Gastrocnemius medialis (tissue), 4 donors: ENCODE measurements around the gene KRT4. TPM values are rescaled to one million over a fixed set of nuclear protein-coding genes. Genes with fewer than 3 reads are reported as not detected.

Experiments
- ATAC-seq, 2 donors: fragments of 150-250 bp; one replicate each; pipeline ENCODE4 v1.9.1; 2016
- DNase-seq, 2 donors: peaks; one replicate each; pipeline ENCODE4 v3.0.0-alpha.2; 2019
- H3K27ac ChIP-seq, 4 donors: fragments of 200-600 bp; sonication (generic); 1 replicate in 1 of 4; 2 replicates in 3 of 4; pipeline ENCODE4 v1.5.1; 2016 to 2018; ENCODE audit warnings: mild to moderate bottlenecking in 2 of 4, moderate library complexity in 1 of 4
- H3K27me3 ChIP-seq, 3 donors: fragments of 200-600 bp; sonication (generic) in 2 of 3; 1 replicate in 1 of 3; 2 replicates in 2 of 3; pipeline versions ENCODE4 v1.5.1 to v1.6.0; 2016 to 2019; ENCODE audit warnings: mild to moderate bottlenecking in 1 of 3, moderate library complexity in 1 of 3
- H3K36me3 ChIP-seq, 2 donors: fragments of 200-600 bp; sonication (generic) in 1 of 2; one replicate each; pipeline ENCODE4 v1.5.1; 2017 to 2018
- H3K4me1 ChIP-seq, 2 donors: fragments of 200-600 bp; sonication (generic) in 1 of 2; one replicate each; pipeline ENCODE4 v1.5.1; 2016 to 2017; ENCODE audit warnings: mild to moderate bottlenecking in 2 of 2
- H3K4me3 ChIP-seq, 4 donors: fragments of 200-600 bp; sonication (generic) in 3 of 4; 1 replicate in 1 of 4; 2 replicates in 3 of 4; pipeline ENCODE4 v1.5.1; 2016 to 2019; ENCODE audit warnings: mild to moderate bottlenecking in 2 of 4
- H3K9me3 ChIP-seq, 3 donors: fragments of 200-600 bp; sonication (generic) in 2 of 3; 1 replicate in 1 of 3; 2 replicates in 2 of 3; pipeline ENCODE4 v1.5.1; 2016 to 2019
- CTCF ChIP-seq, 5 experiments: fragments of 450-650 bp in 3 of 5; fragments of 200-600 bp in 2 of 5; sonication (generic) in 2 of 5; IDR thresholded peaks in 4 of 5; conservative IDR thresholded peaks in 1 of 5; 1 replicate in 4 of 5; 2 replicates in 1 of 5; pipeline ENCODE4 v1.5.1; 2016 to 2019; ENCODE audit warnings: antibody characterized with exemption in 5 of 5, mild to moderate bottlenecking in 3 of 5, moderate library complexity in 3 of 5
- POLR2A ChIP-seq, 2 donors: fragments of 450-650 bp; IDR thresholded peaks; one replicate each; pipeline ENCODE4 v1.6.1; 2017; ENCODE audit warnings: antibody characterized with exemption in 2 of 2, mild to moderate bottlenecking in 2 of 2, moderate library complexity in 2 of 2
- in situ Hi-C, 4 donors: fragments of 200-750 bp; cut with MboI; loops; one replicate each; pipeline versions ENCODE4 v1.15.0 to v1.8.0; 2017; ENCODE audit warnings: low sequenced_read_pairs in 4 of 4
- intact Hi-C: fragments of 100-400 bp; cut with DNase I; formaldehyde crosslinking; loops from one replicate; pipeline ENCODE4 v1.15.1; 2023; ENCODE audit warnings: low total_unique reads
- total RNA-seq, 4 donors: library from RNA; depleted of rRNA; stranded (reverse); fragments of >200 nt; gene quantifications; one replicate each; pipeline versions ENCODE4 v1.1.0 to v1.2.3, GENCODE V29; 2016

Gene KRT4
- total RNA-seq, 4 donors from 2014 or later = not detected

- in situ Hi-C loops = no loop called here
- no peaks in the 10 kb centered on the region for H3K4me1 ChIP-seq
- no peak overlapping the region for H3K27ac ChIP-seq
- no peak overlapping the region for H3K4me3 ChIP-seq
- H3K36me3 ChIP-seq = no peaks in the 10 kb centered on the region
- no peaks in the 10 kb centered on the region for H3K9me3 ChIP-seq
- ATAC-seq (no peak), DNase-seq (no peak)
- no peak for TF ChIP-seq CTCF (IDR thresholded peaks at IDR 0.05 in 4 of 5, conservative IDR thresholded peaks at IDR 0.05 in 1 of 5)
- TF ChIP-seq POLR2A (IDR thresholded peaks at IDR 0.05) = no peak
- no peaks in the 10 kb centered on the region for H3K27me3 ChIP-seq
- intact Hi-C loops = no loop called here
Observed at GRCh38 chr12:52805000-52805399, 8.9 kb downstream of the KRT4 start.

GRCh38 chr12:52802442-52802841 lies 11.5 kb downstream of the KRT4 start:
- Histone ChIP-seq H3K27ac (no peak overlapping the region), H3K27me3 (no peaks in the 10 kb centered on the region), H3K4me1 (no peaks in the 10 kb centered on the region), H3K9me3 (no peaks in the 10 kb centered on the region), H3K36me3 (no peaks in the 10 kb centered on the region), H3K4me3 (no peak overlapping the region)
- TF ChIP-seq CTCF (IDR thresholded peaks at IDR 0.05 in 4 of 5, conservative IDR thresholded peaks at IDR 0.05 in 1 of 5) (no peak), POLR2A (IDR thresholded peaks at IDR 0.05) (no peak)
- intact Hi-C loops = no loop called here
- no peak for DNase-seq
- ATAC-seq = no peak
- in situ Hi-C loops = no loop called here

- Histone ChIP-seq H3K27me3 (no peaks in the 10 kb centered on the region), H3K36me3 (no peaks in the 10 kb centered on the region), H3K9me3 (no peaks in the 10 kb centered on the region), H3K4me3 (no peak overlapping the region), H3K4me1 (no peaks in the 10 kb centered on the region), H3K27ac (no peak overlapping the region)
- ATAC-seq = no peak
- no peak for DNase-seq
- TF ChIP-seq CTCF (IDR thresholded peaks at IDR 0.05 in 4 of 5, conservative IDR thresholded peaks at IDR 0.05 in 1 of 5) (no peak), POLR2A (IDR thresholded peaks at IDR 0.05) (no peak)
- intact Hi-C loops = no loop called here
- in situ Hi-C loops = no loop called here
Observed at GRCh38 chr12:52801773-52802172, 12.1 kb downstream of the KRT4 start.

DNA sequence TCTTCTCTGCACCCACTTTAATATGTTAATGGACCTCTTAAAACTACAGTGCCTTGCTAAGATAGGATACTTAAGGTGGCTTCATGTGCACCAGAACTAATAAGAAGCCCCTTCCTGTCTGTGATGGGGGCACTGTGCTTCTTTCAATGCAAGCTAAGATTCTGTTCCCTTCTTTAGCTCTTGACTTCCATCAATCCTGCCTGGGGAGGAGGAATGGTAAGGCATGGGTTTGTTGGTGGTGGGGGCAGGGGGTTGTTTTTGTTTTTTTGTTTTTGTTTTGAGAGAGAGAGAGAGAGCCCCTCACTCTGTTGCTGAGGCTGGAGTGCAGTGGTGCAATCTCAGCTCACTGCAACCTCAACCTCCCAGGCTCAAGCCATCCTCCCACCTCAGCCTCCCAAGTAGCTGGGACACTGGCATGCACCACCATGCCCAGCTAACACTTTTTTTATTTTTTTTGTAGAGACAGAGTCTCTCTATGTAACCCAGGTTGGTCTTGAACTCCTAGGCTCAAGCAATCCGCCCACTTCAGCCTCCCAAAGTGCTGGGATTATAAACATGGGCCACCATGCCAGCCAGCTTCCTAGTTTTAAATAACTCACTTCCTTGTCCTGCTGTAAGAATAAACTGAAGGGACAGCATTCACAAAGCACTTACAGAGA lies 13.5 kb downstream of the KRT4 start:
- ATAC-seq = no peak
- TF ChIP-seq POLR2A (IDR thresholded peaks at IDR 0.05) = no peak
- no peak for TF ChIP-seq CTCF (IDR thresholded peaks at IDR 0.05 in 4 of 5, conservative IDR thresholded peaks at IDR 0.05 in 1 of 5)
- Histone ChIP-seq H3K9me3 (no peaks in the 10 kb centered on the region), H3K4me1 (no peaks in the 10 kb centered on the region), H3K4me3 (no peak overlapping the region), H3K27me3 (no peaks in the 10 kb centered on the region), H3K36me3 (no peaks in the 10 kb centered on the region), H3K27ac (no peak overlapping the region)
- intact Hi-C loops (no loop called here), in situ Hi-C loops (no loop called here)
- DNase-seq = no peak
